ENCODE data around the gene FCSK. TPM values are rescaled to one million over a fixed set of nuclear protein-coding genes. Genes with fewer than 3 reads are reported as not detected.

FCSK gene
- total RNA-seq, 1 donor from 2014 or later = 20.6 TPM

DNA sequence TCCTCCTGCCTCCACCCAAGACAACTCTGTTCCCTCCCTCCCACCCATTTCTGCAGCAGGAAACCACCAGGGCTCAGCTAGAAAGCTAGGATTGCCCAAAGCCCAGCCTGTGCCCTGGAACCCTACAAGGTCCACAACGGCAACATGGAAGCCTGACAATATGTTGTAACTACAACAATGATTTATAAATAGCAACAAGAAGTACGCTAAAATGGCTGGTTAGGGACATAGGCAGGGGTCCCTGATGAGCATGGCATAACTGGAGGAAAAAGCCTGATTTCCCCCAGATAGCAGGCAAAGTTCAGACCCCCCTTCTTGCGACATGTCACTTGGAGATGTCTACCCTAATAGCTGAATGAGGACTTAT, 22.1 kb upstream of the FCSK start:
- Histone ChIP-seq H3K27me3 (no peaks in the 10 kb centered on the region), H3K4me1 (peaks cover 84% of the 10 kb centered on the region), H3K9me3 (no peaks in the 10 kb centered on the region), H3K4me3 (no peak overlapping the region), H3K36me3 (no peaks in the 10 kb centered on the region), H3K27ac (no peak overlapping the region)
- TF ChIP-seq POLR2AphosphoS5 (IDR thresholded peaks at IDR 0.05; ENCODE audit: insufficient read depth in 1 of 2, low read depth in 1 of 2) = no peak
- TF ChIP-seq, protein P1, sequence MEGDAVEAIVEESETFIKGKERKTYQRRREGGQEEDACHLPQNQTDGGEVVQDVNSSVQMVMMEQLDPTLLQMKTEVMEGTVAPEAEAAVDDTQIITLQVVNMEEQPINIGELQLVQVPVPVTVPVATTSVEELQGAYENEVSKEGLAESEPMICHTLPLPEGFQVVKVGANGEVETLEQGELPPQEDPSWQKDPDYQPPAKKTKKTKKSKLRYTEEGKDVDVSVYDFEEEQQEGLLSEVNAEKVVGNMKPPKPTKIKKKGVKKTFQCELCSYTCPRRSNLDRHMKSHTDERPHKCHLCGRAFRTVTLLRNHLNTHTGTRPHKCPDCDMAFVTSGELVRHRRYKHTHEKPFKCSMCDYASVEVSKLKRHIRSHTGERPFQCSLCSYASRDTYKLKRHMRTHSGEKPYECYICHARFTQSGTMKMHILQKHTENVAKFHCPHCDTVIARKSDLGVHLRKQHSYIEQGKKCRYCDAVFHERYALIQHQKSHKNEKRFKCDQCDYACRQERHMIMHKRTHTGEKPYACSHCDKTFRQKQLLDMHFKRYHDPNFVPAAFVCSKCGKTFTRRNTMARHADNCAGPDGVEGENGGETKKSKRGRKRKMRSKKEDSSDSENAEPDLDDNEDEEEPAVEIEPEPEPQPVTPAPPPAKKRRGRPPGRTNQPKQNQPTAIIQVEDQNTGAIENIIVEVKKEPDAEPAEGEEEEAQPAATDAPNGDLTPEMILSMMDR (IDR thresholded peaks at IDR 0.05) = no peak
- TF ChIP-seq POLR2A (IDR thresholded peaks at IDR 0.05) = no peak
- no peak for DNase-seq (ENCODE audit: extremely low spot score in 2 of 2)
- intact Hi-C loops (cut with DNase I) = no loop called here

DNA sequence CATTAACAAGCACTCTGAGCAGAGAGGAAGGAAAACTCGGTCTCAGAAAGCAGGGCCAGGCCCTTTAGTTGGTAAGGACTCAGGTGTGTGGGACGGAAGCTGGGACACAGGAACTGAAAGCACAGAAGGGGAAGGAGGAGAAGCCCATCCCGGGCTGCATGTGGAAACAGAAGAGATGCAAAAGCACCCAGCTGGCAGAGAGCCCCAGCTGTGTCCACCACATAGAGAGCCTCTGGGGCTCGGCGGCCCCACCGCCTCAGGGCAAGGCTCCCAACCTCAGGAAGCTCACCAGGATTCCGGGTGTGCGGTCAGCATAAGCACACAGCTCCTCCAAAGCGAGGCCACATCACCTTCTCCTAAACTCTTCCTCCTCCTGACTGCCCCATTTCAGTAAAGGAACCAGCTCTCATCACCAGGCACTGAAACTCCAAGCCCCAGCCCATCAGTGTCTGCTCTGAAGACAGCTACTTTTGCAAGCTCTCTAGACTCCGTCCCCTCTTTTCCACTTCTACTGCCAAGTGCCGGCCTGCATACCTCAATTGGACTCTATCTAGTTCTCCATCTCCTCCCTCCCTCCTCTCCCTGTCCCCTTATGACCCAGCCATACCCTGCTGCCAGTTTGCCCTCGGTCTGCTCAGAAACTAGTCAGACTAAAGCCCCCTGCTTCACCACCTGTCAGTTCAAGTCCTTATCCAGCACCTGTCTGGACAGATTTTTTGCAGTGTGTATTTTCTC, 21.5 kb upstream of the FCSK start:
- TF ChIP-seq, protein P1 (IDR thresholded peaks at IDR 0.05) = no peak
- TF ChIP-seq POLR2A (IDR thresholded peaks at IDR 0.05) (no peak), POLR2AphosphoS5 (IDR thresholded peaks at IDR 0.05; ENCODE audit: insufficient read depth in 1 of 2, low read depth in 1 of 2) (no peak)
- no peak for DNase-seq (ENCODE audit: extremely low spot score in 2 of 2)
- Histone ChIP-seq H3K27ac (peak overlapping the region; percentile 34), H3K27me3 (no peaks in the 10 kb centered on the region), H3K4me1 (peaks cover 84% of the 10 kb centered on the region), H3K9me3 (no peaks in the 10 kb centered on the region), H3K36me3 (no peaks in the 10 kb centered on the region), H3K4me3 (no peak overlapping the region)
- intact Hi-C loops (cut with DNase I) = no loop called here

DNA sequence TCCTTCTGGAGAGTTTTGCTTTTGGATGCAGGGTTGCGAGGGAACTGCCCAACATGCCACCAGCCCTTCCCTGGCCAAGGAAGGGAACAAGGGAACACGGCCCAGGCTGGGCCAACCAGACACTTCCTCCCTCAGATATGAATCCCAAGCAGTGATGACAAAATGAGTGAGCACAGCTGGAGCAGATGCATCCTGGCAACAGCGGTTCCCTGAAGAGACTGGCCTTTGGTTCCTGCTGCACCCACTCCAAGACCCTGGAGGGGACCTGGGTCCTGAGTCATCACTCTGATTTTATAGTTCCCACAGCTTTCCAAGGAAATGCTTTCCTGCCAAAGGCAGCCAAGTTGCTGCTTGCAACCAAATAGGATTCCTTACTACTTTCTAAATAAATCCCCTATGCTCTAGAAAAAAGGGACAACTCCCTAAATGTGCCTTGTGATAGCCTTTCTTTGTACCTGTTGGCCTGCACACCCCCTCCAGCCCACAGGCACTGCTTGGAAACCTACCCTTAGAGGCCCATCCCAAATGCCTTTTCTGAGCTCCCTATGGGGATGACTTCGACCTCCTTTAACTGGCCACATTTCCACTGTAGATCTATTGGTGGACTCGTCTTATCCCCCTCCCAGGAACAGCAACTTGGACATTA, 20.8 kb upstream of the FCSK start:
- TF ChIP-seq POLR2A (IDR thresholded peaks at IDR 0.05) (no peak), POLR2AphosphoS5 (IDR thresholded peaks at IDR 0.05; ENCODE audit: insufficient read depth in 1 of 2, low read depth in 1 of 2) (peak in 1 of 2 donors; percentile 47)
- no peak for DNase-seq (ENCODE audit: extremely low spot score in 2 of 2)
- intact Hi-C loops (cut with DNase I) = no loop called here
- Histone ChIP-seq H3K9me3 (no peaks in the 10 kb centered on the region), H3K27me3 (no peaks in the 10 kb centered on the region), H3K4me1 (peaks cover 81% of the 10 kb centered on the region), H3K4me3 (no peak overlapping the region), H3K36me3 (no peaks in the 10 kb centered on the region), H3K27ac (peak overlapping the region; percentile 34)

DNA sequence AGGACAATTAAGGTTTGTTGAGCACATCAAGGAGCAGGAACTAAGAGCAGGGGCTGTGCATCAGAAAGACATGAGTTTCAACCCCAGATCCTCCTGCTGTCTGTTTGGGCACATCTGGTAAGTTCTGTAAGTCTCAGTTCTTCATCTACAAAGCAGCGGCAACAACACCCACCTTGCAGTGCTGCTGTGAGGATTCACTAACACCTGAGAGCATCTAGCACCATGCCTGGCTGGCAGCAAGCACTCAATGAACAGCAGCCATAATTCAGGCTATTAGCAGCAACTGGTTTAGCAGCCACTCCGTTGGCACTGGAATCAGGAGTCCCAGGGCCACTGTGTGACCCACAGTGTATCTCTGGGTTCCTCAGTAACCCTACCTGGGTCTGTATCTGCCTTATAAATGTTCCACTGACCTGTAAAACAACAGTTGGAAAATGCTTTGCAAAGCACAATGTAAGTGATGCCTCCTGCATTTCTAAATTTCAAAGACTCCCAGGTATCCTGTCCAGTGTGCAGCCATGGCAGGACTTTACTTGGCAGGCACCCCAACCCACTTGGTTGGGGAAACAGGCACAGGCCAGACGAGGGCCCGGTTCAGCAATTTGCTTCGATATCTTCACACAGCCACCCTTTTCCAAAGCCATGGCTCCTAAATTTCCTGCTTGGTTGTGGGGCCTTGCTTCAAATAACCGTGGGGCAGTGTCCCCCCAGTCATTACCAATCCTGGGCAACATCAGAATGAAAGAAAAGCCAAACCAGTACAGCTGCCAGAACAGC, 19.7 kb upstream of the FCSK start:
- Histone ChIP-seq H3K36me3 (no peaks in the 10 kb centered on the region), H3K9me3 (no peaks in the 10 kb centered on the region), H3K27ac (no peak overlapping the region), H3K4me1 (peaks cover 76% of the 10 kb centered on the region), H3K4me3 (no peak overlapping the region), H3K27me3 (no peaks in the 10 kb centered on the region)
- intact Hi-C loops (cut with DNase I) = no loop called here
- no peak for DNase-seq (ENCODE audit: extremely low spot score in 2 of 2)
- TF ChIP-seq, protein P1 (IDR thresholded peaks at IDR 0.05) = no peak
- no peak for TF ChIP-seq POLR2AphosphoS5 (IDR thresholded peaks at IDR 0.05; ENCODE audit: insufficient read depth in 1 of 2, low read depth in 1 of 2)
- no peak for TF ChIP-seq POLR2A (IDR thresholded peaks at IDR 0.05)

DNA sequence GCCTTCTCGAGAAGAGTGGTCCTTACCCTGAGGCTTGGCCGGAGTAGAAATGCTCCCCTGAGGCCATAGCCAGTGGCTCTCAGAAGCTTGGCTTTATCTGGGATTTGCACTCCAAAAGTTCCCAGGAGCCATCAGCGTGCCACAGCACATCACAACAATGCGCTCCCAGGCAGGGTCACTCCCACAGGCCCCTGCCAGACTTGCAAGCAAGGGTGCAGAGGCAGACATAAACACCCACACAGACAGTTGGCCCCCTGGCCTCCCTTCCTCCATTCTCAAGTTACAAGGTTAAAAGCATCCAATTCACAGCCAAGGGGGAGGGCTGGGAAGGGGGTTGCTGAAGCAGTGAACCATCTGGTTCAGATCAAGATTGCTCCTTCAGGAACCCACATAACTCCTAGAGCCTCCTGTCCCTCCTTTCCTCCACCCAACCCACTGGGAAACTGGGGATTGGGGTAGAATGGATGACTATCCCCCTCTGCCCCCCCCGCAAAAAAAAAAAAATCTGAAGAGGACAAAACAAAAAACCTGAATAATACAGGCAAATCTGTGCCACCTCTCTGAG, 17.3 kb upstream of the FCSK start:
- intact Hi-C loops (cut with DNase I) = no loop called here
- TF ChIP-seq POLR2A (IDR thresholded peaks at IDR 0.05) (no peak), POLR2AphosphoS5 (IDR thresholded peaks at IDR 0.05; ENCODE audit: insufficient read depth in 1 of 2, low read depth in 1 of 2) (peak in 1 of 2 donors; percentile 26)
- DNase-seq (ENCODE audit: extremely low spot score in 2 of 2) = no peak
- H3K27me3 ChIP-seq = no peaks in the 10 kb centered on the region
- no peaks in the 10 kb centered on the region for H3K9me3 ChIP-seq
- H3K4me3 ChIP-seq = peak overlapping the region; percentile 69 to 84
- H3K4me1 ChIP-seq = peaks cover 60% of the 10 kb centered on the region
- H3K36me3 ChIP-seq = no peaks in the 10 kb centered on the region
- peak overlapping the region; percentile 73 for H3K27ac ChIP-seq

All from vagina (tissue), 2 donors.